K562 (cell line): ENCODE results near the gene CEP20. TPM values are rescaled to one million over a fixed set of nuclear protein-coding genes. Genes with fewer than 3 reads are reported as not detected.

ENCODE experiments used
- CEBPZ ChIP-seq: fragments of 150-350 bp; IDR thresholded peaks from 2 replicates; pipeline ENCODE4 v1.6.1; 2014; ENCODE audit warnings: low read depth, mild to moderate bottlenecking, low read length, borderline replicate concordance
- EGR1 ChIP-seq: fragments of 450-650 bp; conservative IDR thresholded peaks from 2 replicates; pipeline ENCODE4 v1.6.1; 2017; ENCODE audit warnings: mild to moderate bottlenecking
- NCOA4 ChIP-seq: fragments of 450-650 bp; IDR thresholded peaks from 2 replicates; pipeline ENCODE4 v1.6.1; 2018; ENCODE audit warnings: mild to moderate bottlenecking; ENCODE audit not compliant: partially characterized antibody
- NFXL1 ChIP-seq: fragments of 450-650 bp; formaldehyde crosslinking; IDR thresholded peaks from 2 replicates; pipeline ENCODE4 v1.4.0; 2021; ENCODE audit warnings: mild to moderate bottlenecking
- TSC22D4 ChIP-seq: fragments of 450-650 bp; IDR thresholded peaks from 2 replicates; pipeline ENCODE4 v1.6.1; 2016; ENCODE audit warnings: missing genetic modification characterization, missing biosample characterization, control low read depth
- ZBTB34 ChIP-seq: fragments of 250-450 bp; sonication (Bioruptor Pico); IDR thresholded peaks from 2 replicates; pipeline ENCODE4 v1.8.0; 2021; ENCODE audit warnings: mild to moderate bottlenecking, moderate library complexity
- ZNF449 ChIP-seq: fragments of 250-450 bp; sonication (Bioruptor Pico); IDR thresholded peaks from 2 replicates; pipeline ENCODE4 v1.8.0; 2022; ENCODE audit warnings: moderate library complexity, mild to moderate bottlenecking, inconsistent platforms
- polyA plus RNA-seq, 8 experiments: library from polyadenylated mRNA; depleted of rRNA in 4 of 8; stranded (reverse) in 5 of 8; unstranded in 3 of 8; fragments of >200 nt; fragmentation: Nextera tagmentation in 2 of 8; fragmentation: Illumina TruSeq in 1 of 8; extraction: Ambion mirVana in 2 of 8; extraction: Trizol in 1 of 8; gene quantifications; 2 replicates each; pipeline versions ENCODE4 v1.2.1 to v1.2.3, GENCODE V29; 2011 to 2014; ENCODE audit warnings: inconsistent platforms in 1 of 8, missing spikeins in 1 of 8
- total RNA-seq, 7 experiments: library from RNA; depleted of rRNA in 6 of 7; stranded (reverse); fragments of >200 nt in 6 of 7; fragmentation: Illumina TruSeq in 2 of 7; extraction: Trizol in 2 of 7; gene quantifications; 2 replicates each; pipeline versions ENCODE4 v1.2.1 to v1.2.3, GENCODE V29; 2011 to 2021; ENCODE audit warnings: low replicate concordance in 1 of 7
- TF ChIP-seq, protein P1 (sequence below): IDR thresholded peaks from 2 replicates; pipeline ENCODE4 v1.6.1; 2012; ENCODE audit warnings: low read depth, low read length, improper control_type of control experiment, borderline replicate concordance
- TF ChIP-seq, protein P2 (sequence below), 2 experiments: fragments of 200-800 bp in 1 of 2; sonication (Bioruptor generic) in 1 of 2; sonication (generic) in 1 of 2; formaldehyde crosslinking in 1 of 2; IDR thresholded peaks in 1 of 2; conservative IDR thresholded peaks in 1 of 2; 2 replicates each; pipeline versions ENCODE4 v1.5.0 to v1.6.1; 2016 to 2020; ENCODE audit warnings: missing compliant biosample characterization in 1 of 2, missing genetic modification characterization in 1 of 2, missing genetic modification reagents in 1 of 2
- TF ChIP-seq, protein P3 (sequence below), 2 experiments: IDR thresholded peaks in 1 of 2; conservative IDR thresholded peaks in 1 of 2; 2 replicates each; pipeline ENCODE4 v1.6.1; 2016; ENCODE audit warnings: low read depth in 2 of 2, mild to moderate bottlenecking in 1 of 2, missing compliant biosample characterization in 1 of 2, missing genetic modification characterization in 1 of 2, moderate library complexity in 1 of 2

The CEP20 gene
- total and polyA plus RNA-seq, 9 of the 15 experiments (the other 6 are each of a cell fraction or from before 2014, with no cell fraction given): 41.3 to 150 (median 104) TPM

- no peak for TF ChIP-seq CEBPZ
- no peak for TF ChIP-seq NFXL1 (CRISPR knock-in tag)
- TF ChIP-seq, protein P1, sequence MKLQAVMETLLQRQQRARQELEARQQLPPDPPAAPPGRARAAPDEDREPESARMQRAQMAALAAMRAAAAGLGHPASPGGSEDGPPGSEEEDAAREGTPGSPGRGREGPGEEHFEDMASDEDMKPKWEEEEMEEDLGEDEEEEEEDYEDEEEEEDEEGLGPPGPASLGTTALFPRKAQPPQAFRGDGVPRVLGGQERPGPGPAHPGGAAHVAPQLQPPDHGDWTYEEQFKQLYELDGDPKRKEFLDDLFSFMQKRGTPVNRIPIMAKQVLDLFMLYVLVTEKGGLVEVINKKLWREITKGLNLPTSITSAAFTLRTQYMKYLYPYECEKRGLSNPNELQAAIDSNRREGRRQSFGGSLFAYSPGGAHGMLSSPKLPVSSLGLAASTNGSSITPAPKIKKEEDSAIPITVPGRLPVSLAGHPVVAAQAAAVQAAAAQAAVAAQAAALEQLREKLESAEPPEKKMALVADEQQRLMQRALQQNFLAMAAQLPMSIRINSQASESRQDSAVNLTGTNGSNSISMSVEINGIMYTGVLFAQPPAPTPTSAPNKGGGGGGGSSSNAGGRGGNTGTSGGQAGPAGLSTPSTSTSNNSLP: no peak
- TF ChIP-seq, protein P2, sequence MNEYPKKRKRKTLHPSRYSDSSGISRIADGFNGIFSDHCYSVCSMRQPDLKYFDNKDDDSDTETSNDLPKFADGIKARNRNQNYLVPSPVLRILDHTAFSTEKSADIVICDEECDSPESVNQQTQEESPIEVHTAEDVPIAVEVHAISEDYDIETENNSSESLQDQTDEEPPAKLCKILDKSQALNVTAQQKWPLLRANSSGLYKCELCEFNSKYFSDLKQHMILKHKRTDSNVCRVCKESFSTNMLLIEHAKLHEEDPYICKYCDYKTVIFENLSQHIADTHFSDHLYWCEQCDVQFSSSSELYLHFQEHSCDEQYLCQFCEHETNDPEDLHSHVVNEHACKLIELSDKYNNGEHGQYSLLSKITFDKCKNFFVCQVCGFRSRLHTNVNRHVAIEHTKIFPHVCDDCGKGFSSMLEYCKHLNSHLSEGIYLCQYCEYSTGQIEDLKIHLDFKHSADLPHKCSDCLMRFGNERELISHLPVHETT (CRISPR knock-in tag; conservative IDR thresholded peaks at IDR 0.05 in 1 of 2, IDR thresholded peaks at IDR 0.05 in 1 of 2): no peak
- no peak for TF ChIP-seq ZNF449 (CRISPR knock-in tag)
- TF ChIP-seq, protein P3, sequence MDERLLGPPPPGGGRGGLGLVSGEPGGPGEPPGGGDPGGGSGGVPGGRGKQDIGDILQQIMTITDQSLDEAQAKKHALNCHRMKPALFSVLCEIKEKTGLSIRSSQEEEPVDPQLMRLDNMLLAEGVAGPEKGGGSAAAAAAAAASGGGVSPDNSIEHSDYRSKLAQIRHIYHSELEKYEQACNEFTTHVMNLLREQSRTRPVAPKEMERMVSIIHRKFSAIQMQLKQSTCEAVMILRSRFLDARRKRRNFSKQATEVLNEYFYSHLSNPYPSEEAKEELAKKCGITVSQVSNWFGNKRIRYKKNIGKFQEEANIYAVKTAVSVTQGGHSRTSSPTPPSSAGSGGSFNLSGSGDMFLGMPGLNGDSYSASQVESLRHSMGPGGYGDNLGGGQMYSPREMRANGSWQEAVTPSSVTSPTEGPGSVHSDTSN (CRISPR knock-in tag; IDR thresholded peaks at IDR 0.05; ENCODE audit: low read depth): no peak
- TF ChIP-seq, protein P3 (tag; conservative IDR thresholded peaks at IDR 0.05; ENCODE audit: low read depth): no peak
- no peak for TF ChIP-seq ZBTB34 (CRISPR knock-in tag)
- peak; percentile 32; the same call in 1 of the 2 replicates for TF ChIP-seq EGR1
- TF ChIP-seq NCOA4: no peak
- no peak for TF ChIP-seq TSC22D4
These were observed 9.4 kb upstream of the CEP20 start (continued) for GRCh38 chr16:15897834-15898254.
